WTC11 (cell line): ENCODE data around the gene CLEC7A. TPM values are rescaled to one million over a fixed set of nuclear protein-coding genes. Genes with fewer than 3 reads are reported as not detected.

Experiments used
- ATAC-seq: fragments of 200-7000 bp; cut with Tn5 transposase; 2 replicates; pipeline ENCODE4 v1.10.0; 2021; ENCODE audit warnings: mild to moderate bottlenecking, moderate library complexity
- CTCF ChIA-PET: fragments of 300-600 bp; sonication (Branson Sonifier 250); formaldehyde crosslinking; loops from one replicate; lab custom pipeline; 2021; ENCODE audit warnings: antibody characterized with exemption; lab: Charles Lee
- POLR2A ChIA-PET: fragments of 350-600 bp; sonication (Branson Sonifier 250); formaldehyde crosslinking; loops from one replicate; lab custom pipeline; 2021; ENCODE audit warnings: antibody characterized with exemption; lab: Charles Lee
- DNase-seq: peaks from one replicate; pipeline ENCODE4 v3.0.0; 2021; ENCODE audit warnings: low spot score
- H3K27ac Mint-ChIP-seq: 2 replicates; pipeline ENCODE4 v1.8.0; 2021; ENCODE audit warnings: mixed read lengths
- H3K27me3 Mint-ChIP-seq: 2 replicates; pipeline ENCODE4 v1.8.0; 2021; ENCODE audit warnings: low read depth, mild to moderate bottlenecking, moderate library complexity, mixed read lengths
- H3K36me3 Mint-ChIP-seq: 2 replicates; pipeline ENCODE4 v1.8.0; 2021; ENCODE audit warnings: mixed read lengths
- H3K4me1 Mint-ChIP-seq: 2 replicates; pipeline ENCODE4 v1.8.0; 2022; ENCODE audit warnings: mixed read lengths
- H3K4me3 Mint-ChIP-seq: 2 replicates; pipeline ENCODE4 v1.8.0; 2021; ENCODE audit warnings: mild to moderate bottlenecking, moderate library complexity, mixed read lengths
- H3K9me3 Mint-ChIP-seq: 2 replicates; pipeline ENCODE4 v1.8.0; 2021; ENCODE audit warnings: mixed read lengths
- CBFB ChIP-seq: sonication (generic); formaldehyde crosslinking; IDR thresholded peaks from 2 replicates; pipeline ENCODE4 v1.8.1; 2022; ENCODE audit warnings: mild to moderate bottlenecking, low read depth, missing genetic modification reagents
- CREB1 ChIP-seq: sonication (generic); formaldehyde crosslinking; IDR thresholded peaks from 2 replicates; pipeline ENCODE4 v1.8.0; 2023; ENCODE audit warnings: mild to moderate bottlenecking, missing genetic modification reagents
- GABPB1 ChIP-seq: sonication (generic); formaldehyde crosslinking; IDR thresholded peaks from 2 replicates; pipeline ENCODE4 v1.8.1; 2023; ENCODE audit warnings: mild to moderate bottlenecking, missing genetic modification reagents
- JAZF1 ChIP-seq: fragments of 250-450 bp; sonication (Bioruptor Pico); IDR thresholded peaks from 2 replicates; pipeline ENCODE4 v1.9.0; 2021; ENCODE audit warnings: moderate library complexity, mild to moderate bottlenecking, inconsistent platforms
- NR1H2 ChIP-seq: sonication (generic); formaldehyde crosslinking; IDR thresholded peaks from 2 replicates; pipeline ENCODE4 v1.9.0; 2021; ENCODE audit warnings: mild to moderate bottlenecking, moderate library complexity, missing genetic modification reagents
- TEAD1 ChIP-seq: sonication (generic); formaldehyde crosslinking; IDR thresholded peaks from 2 replicates; pipeline ENCODE4 v1.8.0; 2022; ENCODE audit warnings: mild to moderate bottlenecking, missing genetic modification reagents
- ZBTB21 ChIP-seq: sonication (generic); formaldehyde crosslinking; IDR thresholded peaks from 2 replicates; pipeline ENCODE4 v1.8.1; 2023; ENCODE audit warnings: mild to moderate bottlenecking, missing genetic modification reagents, borderline replicate concordance
- ZNF138 ChIP-seq: sonication (generic); formaldehyde crosslinking; conservative IDR thresholded peaks from 2 replicates; pipeline ENCODE4 v1.8.1; 2022; ENCODE audit warnings: mild to moderate bottlenecking, moderate library complexity, missing genetic modification reagents
- ZNF219 ChIP-seq: sonication (generic); formaldehyde crosslinking; IDR thresholded peaks from 2 replicates; pipeline ENCODE4 v1.8.0; 2023; ENCODE audit warnings: missing genetic modification reagents, mild to moderate bottlenecking, borderline replicate concordance
- ZNF263 ChIP-seq: sonication (generic); formaldehyde crosslinking; IDR thresholded peaks from 2 replicates; pipeline ENCODE4 v1.8.1; 2022; ENCODE audit warnings: low read depth, mild to moderate bottlenecking, moderate library complexity, missing genetic modification reagents
- ZNF396 ChIP-seq: fragments of 250-450 bp; sonication (Bioruptor Pico); IDR thresholded peaks from 2 replicates; pipeline ENCODE4 v1.8.0; 2021; ENCODE audit warnings: mild to moderate bottlenecking, moderate library complexity, borderline replicate concordance
- ZNF671 ChIP-seq: fragments of 250-450 bp; sonication (Bioruptor Pico); IDR thresholded peaks from 2 replicates; pipeline ENCODE4 v1.8.0; 2021; ENCODE audit warnings: mild to moderate bottlenecking
- total RNA-seq: library from RNA; stranded (reverse); gene quantifications from 3 replicates; pipeline ENCODE4 v1.2.3, GENCODE V29; 2021
- TF ChIP-seq, protein P1 (sequence below): sonication (generic); formaldehyde crosslinking; IDR thresholded peaks from 2 replicates; pipeline ENCODE4 v1.8.1; 2023; ENCODE audit warnings: mild to moderate bottlenecking, moderate library complexity, missing genetic modification reagents
- TF ChIP-seq, protein P2 (sequence below): sonication (generic); formaldehyde crosslinking; IDR thresholded peaks from 2 replicates; pipeline ENCODE4 v1.8.0; 2022; ENCODE audit warnings: missing genetic modification reagents
- TF ChIP-seq, protein P3 (sequence below): sonication (generic); formaldehyde crosslinking; IDR thresholded peaks from 2 replicates; pipeline ENCODE4 v1.8.1; 2023; ENCODE audit warnings: mild to moderate bottlenecking, missing genetic modification reagents, moderate library complexity
- TF ChIP-seq, protein P4 (sequence below): fragments of 250-450 bp; sonication (Bioruptor Pico); IDR thresholded peaks from 2 replicates; pipeline ENCODE4 v1.8.0; 2021; ENCODE audit warnings: mild to moderate bottlenecking
- TF ChIP-seq, protein P5 (sequence below): sonication (generic); formaldehyde crosslinking; IDR thresholded peaks from 2 replicates; pipeline ENCODE4 v1.8.0; 2022; ENCODE audit warnings: mild to moderate bottlenecking, missing genetic modification reagents
- TF ChIP-seq, protein P6 (sequence below): fragments of 250-450 bp; sonication (Bioruptor Pico); IDR thresholded peaks from 2 replicates; pipeline ENCODE4 v1.9.0; 2021; ENCODE audit warnings: mild to moderate bottlenecking, borderline replicate concordance
- TF ChIP-seq, protein P7 (sequence below): sonication (generic); formaldehyde crosslinking; IDR thresholded peaks from 2 replicates; pipeline ENCODE4 v1.8.1; 2023; ENCODE audit warnings: mild to moderate bottlenecking, missing genetic modification reagents, moderate library complexity

Gene CLEC7A
- total RNA-seq, 1 experiment from 2014 or later, result 0.48 TPM

DNA sequence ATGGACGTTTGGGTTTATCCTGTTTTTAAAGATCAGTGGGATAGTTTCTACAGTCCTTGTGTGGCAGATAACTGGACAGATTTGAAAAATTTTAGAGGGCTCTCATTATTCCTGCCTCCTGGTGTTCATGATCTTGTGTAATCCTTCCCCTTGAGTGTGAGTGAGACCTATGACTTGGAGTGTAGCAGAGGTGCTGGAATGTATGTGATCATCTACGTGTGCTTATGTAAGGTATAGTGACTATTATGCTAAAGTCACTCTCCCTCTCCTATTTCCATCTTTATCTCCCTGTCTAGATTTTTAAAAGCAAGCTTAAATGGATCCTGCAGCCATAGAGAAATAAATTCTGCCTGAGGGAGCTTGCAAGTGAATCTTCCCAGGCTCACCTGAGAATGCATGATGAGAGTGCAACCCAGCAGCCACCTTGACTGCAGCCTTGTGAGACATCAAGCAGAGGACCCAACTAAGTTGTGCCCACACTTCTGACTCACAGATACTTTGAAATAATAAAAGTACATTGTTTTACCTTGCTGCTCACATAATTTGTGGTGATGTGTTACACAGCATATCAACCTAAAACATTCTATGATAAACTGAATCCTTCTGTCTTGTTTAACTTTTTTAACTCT is 45.1 kb upstream of the CLEC7A start:
- CTCF ChIA-PET, result interaction anchor here (1.7 kb wide), 1 partner anchor 22 kb away, joined by 7 read pairs; no protein-coding TSS in a partner anchor
- Mint-ChIP-seq H3K27ac (no peak overlapping the region), H3K4me1 (no peaks in the 10 kb centered on the region; the same call in 1 of the 2 replicates), H3K27me3 (no peaks in the 10 kb centered on the region), H3K9me3 (no peaks in the 10 kb centered on the region), H3K36me3 (no peaks in the 10 kb centered on the region), H3K4me3 (no peak overlapping the region)
- DNase-seq (no peak), ATAC-seq (no peak)
- TF ChIP-seq, protein P1, sequence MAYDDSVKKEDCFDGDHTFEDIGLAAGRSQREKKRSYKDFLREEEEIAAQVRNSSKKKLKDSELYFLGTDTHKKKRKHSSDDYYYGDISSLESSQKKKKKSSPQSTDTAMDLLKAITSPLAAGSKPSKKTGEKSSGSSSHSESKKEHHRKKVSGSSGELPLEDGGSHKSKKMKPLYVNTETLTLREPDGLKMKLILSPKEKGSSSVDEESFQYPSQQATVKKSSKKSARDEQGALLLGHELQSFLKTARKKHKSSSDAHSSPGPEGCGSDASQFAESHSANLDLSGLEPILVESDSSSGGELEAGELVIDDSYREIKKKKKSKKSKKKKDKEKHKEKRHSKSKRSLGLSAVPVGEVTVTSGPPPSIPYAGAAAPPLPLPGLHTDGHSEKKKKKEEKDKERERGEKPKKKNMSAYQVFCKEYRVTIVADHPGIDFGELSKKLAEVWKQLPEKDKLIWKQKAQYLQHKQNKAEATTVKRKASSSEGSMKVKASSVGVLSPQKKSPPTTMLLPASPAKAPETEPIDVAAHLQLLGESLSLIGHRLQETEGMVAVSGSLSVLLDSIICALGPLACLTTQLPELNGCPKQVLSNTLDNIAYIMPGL (CRISPR knock-in tag), result no peak
- TF ChIP-seq, protein P2, sequence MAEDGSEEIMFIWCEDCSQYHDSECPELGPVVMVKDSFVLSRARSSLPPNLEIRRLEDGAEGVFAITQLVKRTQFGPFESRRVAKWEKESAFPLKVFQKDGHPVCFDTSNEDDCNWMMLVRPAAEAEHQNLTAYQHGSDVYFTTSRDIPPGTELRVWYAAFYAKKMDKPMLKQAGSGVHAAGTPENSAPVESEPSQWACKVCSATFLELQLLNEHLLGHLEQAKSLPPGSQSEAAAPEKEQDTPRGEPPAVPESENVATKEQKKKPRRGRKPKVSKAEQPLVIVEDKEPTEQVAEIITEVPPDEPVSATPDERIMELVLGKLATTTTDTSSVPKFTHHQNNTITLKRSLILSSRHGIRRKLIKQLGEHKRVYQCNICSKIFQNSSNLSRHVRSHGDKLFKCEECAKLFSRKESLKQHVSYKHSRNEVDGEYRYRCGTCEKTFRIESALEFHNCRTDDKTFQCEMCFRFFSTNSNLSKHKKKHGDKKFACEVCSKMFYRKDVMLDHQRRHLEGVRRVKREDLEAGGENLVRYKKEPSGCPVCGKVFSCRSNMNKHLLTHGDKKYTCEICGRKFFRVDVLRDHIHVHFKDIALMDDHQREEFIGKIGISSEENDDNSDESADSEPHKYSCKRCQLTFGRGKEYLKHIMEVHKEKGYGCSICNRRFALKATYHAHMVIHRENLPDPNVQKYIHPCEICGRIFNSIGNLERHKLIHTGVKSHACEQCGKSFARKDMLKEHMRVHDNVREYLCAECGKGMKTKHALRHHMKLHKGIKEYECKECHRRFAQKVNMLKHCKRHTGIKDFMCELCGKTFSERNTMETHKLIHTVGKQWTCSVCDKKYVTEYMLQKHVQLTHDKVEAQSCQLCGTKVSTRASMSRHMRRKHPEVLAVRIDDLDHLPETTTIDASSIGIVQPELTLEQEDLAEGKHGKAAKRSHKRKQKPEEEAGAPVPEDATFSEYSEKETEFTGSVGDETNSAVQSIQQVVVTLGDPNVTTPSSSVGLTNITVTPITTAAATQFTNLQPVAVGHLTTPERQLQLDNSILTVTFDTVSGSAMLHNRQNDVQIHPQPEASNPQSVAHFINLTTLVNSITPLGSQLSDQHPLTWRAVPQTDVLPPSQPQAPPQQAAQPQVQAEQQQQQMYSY, result no peak
- TF ChIP-seq ZNF263 (no peak), ZNF219 (CRISPR knock-in tag) (no peak), ZNF671 (no peak), NR1H2 (CRISPR knock-in tag) (no peak), JAZF1 (no peak), TEAD1 (no peak), GABPB1 (CRISPR knock-in tag) (no peak), ZBTB21 (CRISPR knock-in tag) (no peak), ZNF396 (CRISPR knock-in tag) (no peak), CBFB (CRISPR knock-in tag) (no peak), CREB1 (CRISPR knock-in tag) (no peak), ZNF138 (CRISPR knock-in tag) (no peak)
- TF ChIP-seq, protein P3, sequence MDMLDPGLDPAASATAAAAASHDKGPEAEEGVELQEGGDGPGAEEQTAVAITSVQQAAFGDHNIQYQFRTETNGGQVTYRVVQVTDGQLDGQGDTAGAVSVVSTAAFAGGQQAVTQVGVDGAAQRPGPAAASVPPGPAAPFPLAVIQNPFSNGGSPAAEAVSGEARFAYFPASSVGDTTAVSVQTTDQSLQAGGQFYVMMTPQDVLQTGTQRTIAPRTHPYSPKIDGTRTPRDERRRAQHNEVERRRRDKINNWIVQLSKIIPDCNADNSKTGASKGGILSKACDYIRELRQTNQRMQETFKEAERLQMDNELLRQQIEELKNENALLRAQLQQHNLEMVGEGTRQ (CRISPR knock-in tag), result no peak
- TF ChIP-seq, protein P4, sequence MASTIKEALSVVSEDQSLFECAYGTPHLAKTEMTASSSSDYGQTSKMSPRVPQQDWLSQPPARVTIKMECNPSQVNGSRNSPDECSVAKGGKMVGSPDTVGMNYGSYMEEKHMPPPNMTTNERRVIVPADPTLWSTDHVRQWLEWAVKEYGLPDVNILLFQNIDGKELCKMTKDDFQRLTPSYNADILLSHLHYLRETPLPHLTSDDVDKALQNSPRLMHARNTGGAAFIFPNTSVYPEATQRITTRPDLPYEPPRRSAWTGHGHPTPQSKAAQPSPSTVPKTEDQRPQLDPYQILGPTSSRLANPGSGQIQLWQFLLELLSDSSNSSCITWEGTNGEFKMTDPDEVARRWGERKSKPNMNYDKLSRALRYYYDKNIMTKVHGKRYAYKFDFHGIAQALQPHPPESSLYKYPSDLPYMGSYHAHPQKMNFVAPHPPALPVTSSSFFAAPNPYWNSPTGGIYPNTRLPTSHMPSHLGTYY (CRISPR knock-in tag), result no peak
- TF ChIP-seq, protein P5, sequence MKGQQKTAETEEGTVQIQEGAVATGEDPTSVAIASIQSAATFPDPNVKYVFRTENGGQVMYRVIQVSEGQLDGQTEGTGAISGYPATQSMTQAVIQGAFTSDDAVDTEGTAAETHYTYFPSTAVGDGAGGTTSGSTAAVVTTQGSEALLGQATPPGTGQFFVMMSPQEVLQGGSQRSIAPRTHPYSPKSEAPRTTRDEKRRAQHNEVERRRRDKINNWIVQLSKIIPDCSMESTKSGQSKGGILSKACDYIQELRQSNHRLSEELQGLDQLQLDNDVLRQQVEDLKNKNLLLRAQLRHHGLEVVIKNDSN (CRISPR knock-in tag), result no peak
- TF ChIP-seq, protein P6, sequence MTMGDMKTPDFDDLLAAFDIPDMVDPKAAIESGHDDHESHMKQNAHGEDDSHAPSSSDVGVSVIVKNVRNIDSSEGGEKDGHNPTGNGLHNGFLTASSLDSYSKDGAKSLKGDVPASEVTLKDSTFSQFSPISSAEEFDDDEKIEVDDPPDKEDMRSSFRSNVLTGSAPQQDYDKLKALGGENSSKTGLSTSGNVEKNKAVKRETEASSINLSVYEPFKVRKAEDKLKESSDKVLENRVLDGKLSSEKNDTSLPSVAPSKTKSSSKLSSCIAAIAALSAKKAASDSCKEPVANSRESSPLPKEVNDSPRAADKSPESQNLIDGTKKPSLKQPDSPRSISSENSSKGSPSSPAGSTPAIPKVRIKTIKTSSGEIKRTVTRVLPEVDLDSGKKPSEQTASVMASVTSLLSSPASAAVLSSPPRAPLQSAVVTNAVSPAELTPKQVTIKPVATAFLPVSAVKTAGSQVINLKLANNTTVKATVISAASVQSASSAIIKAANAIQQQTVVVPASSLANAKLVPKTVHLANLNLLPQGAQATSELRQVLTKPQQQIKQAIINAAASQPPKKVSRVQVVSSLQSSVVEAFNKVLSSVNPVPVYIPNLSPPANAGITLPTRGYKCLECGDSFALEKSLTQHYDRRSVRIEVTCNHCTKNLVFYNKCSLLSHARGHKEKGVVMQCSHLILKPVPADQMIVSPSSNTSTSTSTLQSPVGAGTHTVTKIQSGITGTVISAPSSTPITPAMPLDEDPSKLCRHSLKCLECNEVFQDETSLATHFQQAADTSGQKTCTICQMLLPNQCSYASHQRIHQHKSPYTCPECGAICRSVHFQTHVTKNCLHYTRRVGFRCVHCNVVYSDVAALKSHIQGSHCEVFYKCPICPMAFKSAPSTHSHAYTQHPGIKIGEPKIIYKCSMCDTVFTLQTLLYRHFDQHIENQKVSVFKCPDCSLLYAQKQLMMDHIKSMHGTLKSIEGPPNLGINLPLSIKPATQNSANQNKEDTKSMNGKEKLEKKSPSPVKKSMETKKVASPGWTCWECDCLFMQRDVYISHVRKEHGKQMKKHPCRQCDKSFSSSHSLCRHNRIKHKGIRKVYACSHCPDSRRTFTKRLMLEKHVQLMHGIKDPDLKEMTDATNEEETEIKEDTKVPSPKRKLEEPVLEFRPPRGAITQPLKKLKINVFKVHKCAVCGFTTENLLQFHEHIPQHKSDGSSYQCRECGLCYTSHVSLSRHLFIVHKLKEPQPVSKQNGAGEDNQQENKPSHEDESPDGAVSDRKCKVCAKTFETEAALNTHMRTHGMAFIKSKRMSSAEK (CRISPR knock-in tag), result no peak
- TF ChIP-seq, protein P7, sequence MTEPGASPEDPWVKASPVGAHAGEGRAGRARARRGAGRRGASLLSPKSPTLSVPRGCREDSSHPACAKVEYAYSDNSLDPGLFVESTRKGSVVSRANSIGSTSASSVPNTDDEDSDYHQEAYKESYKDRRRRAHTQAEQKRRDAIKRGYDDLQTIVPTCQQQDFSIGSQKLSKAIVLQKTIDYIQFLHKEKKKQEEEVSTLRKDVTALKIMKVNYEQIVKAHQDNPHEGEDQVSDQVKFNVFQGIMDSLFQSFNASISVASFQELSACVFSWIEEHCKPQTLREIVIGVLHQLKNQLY, result no peak
- POLR2A ChIA-PET, result no interaction called here
